ENCODE measurements around the gene RTL9.

The RTL9 gene

DNA sequence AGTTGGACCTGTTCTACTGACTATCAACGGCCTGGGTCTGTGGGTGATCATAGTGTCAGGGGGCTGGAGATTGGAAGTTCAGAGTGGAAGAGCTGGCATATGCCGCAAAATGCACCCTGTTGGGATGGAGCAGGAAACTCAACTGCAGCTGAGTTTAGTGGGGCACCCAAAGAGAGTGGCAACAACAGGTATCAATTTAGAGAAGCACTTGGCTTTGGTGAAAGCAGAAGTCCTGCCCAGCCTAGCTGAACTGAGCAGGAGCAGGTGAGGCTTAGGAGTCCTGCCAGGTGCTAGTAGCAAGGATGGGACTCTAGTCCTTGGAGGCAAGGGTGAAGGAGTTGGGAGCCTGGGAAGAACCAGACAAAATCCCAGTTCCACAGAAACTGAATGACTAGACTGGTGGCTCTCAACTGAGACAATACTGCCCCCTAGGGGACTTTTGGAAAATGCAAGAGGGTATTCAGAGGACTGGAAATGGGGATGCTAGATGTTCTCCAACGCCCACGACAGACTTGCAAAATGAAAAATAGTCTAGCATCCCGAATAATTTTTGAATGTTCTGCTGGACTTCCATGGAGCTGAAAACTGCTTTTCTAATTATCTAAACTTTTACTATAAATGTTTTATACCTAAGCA lies 49.4 kb downstream of the RTL9 start:
- DNase-seq = peak; percentile 9

Measured in effector CD8-positive, alpha-beta T cell (primary cell).